ENCODE data around the gene CDK9.

The CDK9 gene

GRCh38 chr9:127780909-127781308 is 4.9 kb upstream of the CDK9 start:
- peak; percentile 76 for DNase-seq

- no peak for DNase-seq
Observed at GRCh38 chr9:127781806-127782205, 4.0 kb upstream of the CDK9 start.

GRCh38 chr9:127783111-127784008 is 2.5 kb upstream of the CDK9 start:
- peak; percentile 99 for DNase-seq

- DNase-seq: peak; percentile 94
Observed at GRCh38 chr9:127785023-127785932, 556 bp upstream of the CDK9 start.

GRCh38 chr9:127786773-127787104 is 905 bp downstream of the CDK9 start:
- peak; percentile 56 for DNase-seq

- DNase-seq: no peak
Observed at GRCh38 chr9:127788337-127789011, 2.6 kb downstream of the CDK9 start.

GRCh38 chr9:127789179-127789578 is 3.3 kb downstream of the CDK9 start:
- no peak for DNase-seq

- DNase-seq: no peak
Observed at GRCh38 chr9:127790094-127790855, 4.4 kb downstream of the CDK9 start.

- no peak for DNase-seq
Observed at GRCh38 chr9:127791085-127791484, 5.3 kb downstream of the CDK9 start.

- peak; percentile 20 for DNase-seq
Observed at GRCh38 chr9:127792417-127793031, 6.7 kb downstream of the CDK9 start.

- no peak for DNase-seq
Observed at GRCh38 chr9:127793093-127793708, 7.4 kb downstream of the CDK9 start.

- DNase-seq: no peak
Observed at GRCh38 chr9:127794001-127794791, 8.4 kb downstream of the CDK9 start.

- peak; percentile 33 for DNase-seq
Observed at GRCh38 chr9:127796225-127796813, 10.5 kb downstream of the CDK9 start.

- peak; percentile 75 for DNase-seq
Observed at GRCh38 chr9:127796852-127797370, 11.1 kb downstream of the CDK9 start.

GRCh38 chr9:127801955-127802575 is 16.2 kb downstream of the CDK9 start:
- peak; percentile 60 for DNase-seq

- DNase-seq: peak; percentile 95
Observed at GRCh38 chr9:127802576-127803443, 17.0 kb downstream of the CDK9 start, which contains the start of gene FPGS. FPGS (plus strand) TSS chr9:127802882; CDS start chr9:127802925, 43 bp downstream.

GRCh38 chr9:127803507-127804352 is 17.9 kb downstream of the CDK9 start:
- DNase-seq: peak; percentile 70

Data from hematopoietic multipotent progenitor cell treated with erythropoietin and hydrocortisone succinate and interleukin-3 and kit ligand, for 4 days (in vitro differentiated cells).